GM12878 (cell line): ENCODE data around the gene ANKRD11. TPM values are rescaled to one million over a fixed set of nuclear protein-coding genes. Genes with fewer than 3 reads are reported as not detected.

Source experiments
- ATAC-seq: fragments of 200-7000 bp; cut with Tn5 transposase; 3 replicates; pipeline ENCODE4 v1.9.1; 2020; ENCODE audit warnings: mild to moderate bottlenecking, moderate library complexity
- BruUV-seq: library from RNA; stranded (reverse); fragments of 400-500 nt; replicated peaks from 2 replicates; lab custom pipeline; 2021; lab: Mats Ljungman, UMichigan
- CTCF ChIA-PET: fragments of 300-600 bp; sonication (Branson Sonifier 250); formaldehyde crosslinking; extraction: SDS; loops from one replicate; lab custom pipeline; 2021; ENCODE audit warnings: inconsistent platforms; lab: Yijun Ruan, JAX
- POLR2A ChIA-PET: fragments of 350-600 bp; formaldehyde crosslinking; extraction: SDS; loops from one replicate; lab custom pipeline; 2021; ENCODE audit warnings: inconsistent platforms; lab: Charles Lee
- RAD21 ChIA-PET: fragments of 300-600 bp; sonication (Branson Sonifier 250); formaldehyde crosslinking; loops from one replicate; lab custom pipeline; 2023; ENCODE audit warnings: antibody characterized with exemption; ENCODE audit not compliant: unreplicated experiment; lab: Charles Lee
- SMC1A ChIA-PET: fragments of 300-600 bp; sonication (Branson Sonifier 250); formaldehyde crosslinking; loops from one replicate; lab custom pipeline; 2023; ENCODE audit not compliant: unreplicated experiment, uncharacterized antibody; lab: Charles Lee
- DNase-seq: peaks from one replicate; pipeline ENCODE4 v3.0.0-alpha.2; 2011; ENCODE audit warnings: low read depth, low spot score
- FAIRE-seq: peaks from 3 replicates; lab custom pipeline; 2011; peaks lifted over from hg19 to GRCh38; lab: Jason Lieb, UNC
- H2AFZ ChIP-seq: 2 replicates; pipeline ENCODE4 v1.6.0; 2011; ENCODE audit warnings: low read depth, low read length, control low read depth; ENCODE audit not compliant: control insufficient read depth
- H3K27ac ChIP-seq: 2 replicates; pipeline ENCODE4 v1.5.1; 2011; ENCODE audit warnings: control low read depth; ENCODE audit not compliant: control insufficient read depth, insufficient read depth
- H3K27me3 ChIP-seq, 2 experiments: replicated peaks in 1 of 2; 2 replicates each; pipeline versions ENCODE4 v1.6.0 to v1.6.1; 2011; ENCODE audit warnings: low read length in 1 of 2; ENCODE audit not compliant: control insufficient read depth in 2 of 2, insufficient read depth in 2 of 2
- H3K36me3 ChIP-seq, 2 experiments: 2 replicates each; pipeline ENCODE4 v1.5.1; 2011; ENCODE audit warnings: low read length in 1 of 2; ENCODE audit not compliant: control insufficient read depth in 2 of 2, insufficient read depth in 2 of 2
- H3K4me1 ChIP-seq: 2 replicates; pipeline ENCODE4 v1.6.1; 2011; ENCODE audit warnings: mild to moderate bottlenecking, low read length, moderate library complexity, mixed read lengths; ENCODE audit not compliant: control insufficient read depth, insufficient read depth
- H3K4me2 ChIP-seq: 2 replicates; pipeline ENCODE4 v1.6.0; 2011; ENCODE audit warnings: control low read depth; ENCODE audit not compliant: control insufficient read depth, insufficient read depth
- H3K4me3 ChIP-seq: fragments of 200-600 bp; sonication (generic); 2 replicates; pipeline ENCODE4 v1.5.1; 2016
- H3K79me2 ChIP-seq: 2 replicates; pipeline ENCODE4 v1.6.0; 2011; ENCODE audit warnings: low read length; ENCODE audit not compliant: control insufficient read depth, insufficient read depth
- H3K9ac ChIP-seq: 2 replicates; pipeline ENCODE4 v1.8.0; 2011; ENCODE audit warnings: low read length, control low read depth, mixed read lengths; ENCODE audit not compliant: control insufficient read depth, insufficient read depth
- H3K9me3 ChIP-seq: replicated peaks from 3 replicates; pipeline ENCODE4 v1.5.1; 2011; ENCODE audit warnings: mild to moderate bottlenecking, low read length; ENCODE audit not compliant: control insufficient read depth, insufficient read depth
- H4K20me1 ChIP-seq: 2 replicates; pipeline ENCODE4 v1.6.0; 2011; ENCODE audit not compliant: control insufficient read depth, insufficient read depth
- BACH1 ChIP-seq: fragments of 450-650 bp; IDR thresholded peaks from 2 replicates; pipeline ENCODE4 v1.6.1; 2017; ENCODE audit warnings: mild to moderate bottlenecking, borderline replicate concordance
- BCL11A ChIP-seq: IDR thresholded peaks from 2 replicates; pipeline ENCODE4 v1.6.1; 2011; ENCODE audit warnings: low read depth, low read length
- BCLAF1 ChIP-seq: fragments of 450-650 bp; IDR thresholded peaks from 2 replicates; pipeline ENCODE4 v1.6.1; 2017; ENCODE audit warnings: antibody characterized with exemption, mild to moderate bottlenecking, moderate library complexity
- BRCA1 ChIP-seq: IDR thresholded peaks from 2 replicates; pipeline ENCODE4 v1.6.1; 2011; ENCODE audit warnings: low read depth, low read length, improper control_type of control experiment
- CBX5 ChIP-seq: sonication (generic); IDR thresholded peaks from 2 replicates; pipeline ENCODE4 v1.6.1; 2016; ENCODE audit warnings: low read depth, moderate library complexity, mild to moderate bottlenecking, inconsistent platforms
- MTA2 ChIP-seq: fragments of 450-650 bp; IDR thresholded peaks from 2 replicates; pipeline ENCODE4 v1.6.1; 2016; ENCODE audit warnings: low read depth, mild to moderate bottlenecking, moderate library complexity
- PML ChIP-seq: IDR thresholded peaks from 2 replicates; pipeline ENCODE4 v1.6.1; 2012; ENCODE audit warnings: low read length, inconsistent platforms
- POLR2A ChIP-seq: IDR thresholded peaks from 2 replicates; pipeline ENCODE4 v1.6.1; 2011; ENCODE audit warnings: low read depth, mild to moderate bottlenecking, low read length
- POLR2AphosphoS5 ChIP-seq: IDR thresholded peaks from 2 replicates; pipeline ENCODE4 v1.6.1; 2011; ENCODE audit warnings: mild to moderate bottlenecking, low read length, inconsistent platforms
- SPI1 ChIP-seq: IDR thresholded peaks from 2 replicates; pipeline ENCODE4 v1.6.1; 2011; ENCODE audit warnings: low read depth, mild to moderate bottlenecking, low read length, moderate library complexity, borderline replicate concordance; ENCODE audit not compliant: insufficient read depth
- STAT1 ChIP-seq: fragments of 450-650 bp; conservative IDR thresholded peaks from 2 replicates; pipeline ENCODE4 v1.6.1; 2014; ENCODE audit warnings: antibody characterized with exemption, mild to moderate bottlenecking
- USF2 ChIP-seq: IDR thresholded peaks from 2 replicates; pipeline ENCODE4 v1.6.1; 2011; ENCODE audit warnings: low read depth, low read length, improper control_type of control experiment, borderline replicate concordance
- ZBED1 ChIP-seq: IDR thresholded peaks from 2 replicates; pipeline ENCODE4 v1.6.1; 2016; ENCODE audit warnings: borderline replicate concordance
- WGBS: methylation state at CpG from one replicate; pipeline ENCODE4 v1.1.6; 2016; ENCODE audit warnings: low lambda C conversion rate; ENCODE audit not compliant: insufficient replicate concordance, insufficient coverage; ENCODE audit errors: missing lambda C conversion rate; 5-methylcytosine and 5-hydroxymethylcytosine counted together
- in situ Hi-C: fragments of 300-500 bp; cut with MboI; formaldehyde crosslinking; loops from 9 replicates; pipeline ENCODE4 v1.14.3; 2018; ENCODE audit warnings: mixed read lengths
- intact Hi-C: fragments of 100-400 bp; cut with micrococcal nuclease; formaldehyde crosslinking; loops from one replicate; pipeline ENCODE4 v1.14.2; 2022; ENCODE audit not compliant: unreplicated experiment
- polyA plus RNA-seq, 11 experiments: library from polyadenylated mRNA; depleted of rRNA in 4 of 11; unstranded in 6 of 11; stranded (reverse) in 5 of 11; fragments of >200 nt; fragmentation: Nextera tagmentation in 4 of 11; fragmentation: Illumina TruSeq in 1 of 11; extraction: Ambion mirVana in 4 of 11; extraction: Trizol in 1 of 11; gene quantifications; 1 replicate in 1 of 11; 2 replicates in 10 of 11; pipeline versions ENCODE4 v1.2.1 to v1.2.3, GENCODE V29; 2011 to 2016; ENCODE audit warnings: inconsistent platforms in 2 of 11, missing spikeins in 2 of 11, low read depth in 1 of 11
- total RNA-seq, 4 experiments: library from RNA; depleted of rRNA in 3 of 4; stranded (reverse); fragments of >200 nt in 3 of 4; fragmentation: Illumina TruSeq in 1 of 4; extraction: Trizol in 1 of 4; gene quantifications; 2 replicates each; pipeline versions ENCODE4 v1.2.1 to v1.2.3, GENCODE V29; 2013 to 2021

Gene ANKRD11
- total and polyA plus RNA-seq, 10 of the 15 experiments (the other 5 are each of a cell fraction or from before 2014, with no cell fraction given) = 5.1 to 103 (median 27.4) TPM

- no peaks in the 10 kb centered on the region for H4K20me1 ChIP-seq
- FAIRE-seq (no peak), DNase-seq (no peak), ATAC-seq (no peak)
- no peak overlapping the region for H3K9ac ChIP-seq
- no peaks in the 10 kb centered on the region for H3K4me1 ChIP-seq
- ChIA-PET POLR2A (interaction anchor here (0.6 kb wide), 1 partner anchor 729 kb away, joined by 4 read pairs; no protein-coding TSS in a partner anchor), SMC1A (no interaction called here), CTCF (no interaction called here), RAD21 (interaction anchor here (0.5 kb wide), 1 partner anchor 214 kb away, joined by 3 read pairs; no protein-coding TSS in a partner anchor)
- no peak overlapping the region for H3K4me2 ChIP-seq
- no peak overlapping the region for H2AFZ ChIP-seq
- intact Hi-C loops (no loop called here), in situ Hi-C loops (no loop called here)
- TF ChIP-seq CBX5 (no peak), POLR2A (peak; percentile 12; the same call in 1 of the 2 replicates)
- no peaks in the 10 kb centered on the region for H3K79me2 ChIP-seq
- H3K27me3 ChIP-seq = no peaks in the 10 kb centered on the region
- no peak overlapping the region for H3K27ac ChIP-seq
- peaks cover 19 to 39% of the 10 kb centered on the region in 2 experiments for H3K36me3 ChIP-seq
- no TSS peak for BruUV-seq
- no peak overlapping the region for H3K4me3 ChIP-seq
- no peaks in the 10 kb centered on the region for H3K9me3 ChIP-seq
- WGBS = 95% methylated on average over 30 of the region's 30 CpGs
Measured at GRCh38 chr16:89274561-89275283, 215.6 kb downstream of the ANKRD11 start.

GRCh38 chr16:89273741-89274472 lies 216.5 kb downstream of the ANKRD11 start:
- RAD21 ChIA-PET = no interaction called here
- Histone ChIP-seq H3K4me1 (no peaks in the 10 kb centered on the region), H3K9me3 (no peaks in the 10 kb centered on the region), H3K27ac (no peak overlapping the region), H3K4me3 (no peak overlapping the region), H3K36me3 (peaks cover 23 to 39% of the 10 kb centered on the region in 2 experiments), H3K9ac (no peak overlapping the region), H4K20me1 (no peaks in the 10 kb centered on the region), H3K4me2 (no peak overlapping the region), H2AFZ (no peak overlapping the region), H3K27me3 (no peaks in the 10 kb centered on the region), H3K79me2 (no peaks in the 10 kb centered on the region)
- WGBS = 93% methylated on average over 17 of the region's 19 CpGs
- no peak for DNase-seq
- intact Hi-C loops = no loop called here
- in situ Hi-C loops = no loop called here
- ATAC-seq = no peak
- SMC1A ChIA-PET = no interaction called here
- no TSS peak for BruUV-seq
- POLR2A ChIA-PET = no interaction called here
- FAIRE-seq = no peak
- CTCF ChIA-PET = no interaction called here
- TF ChIP-seq BCLAF1 (no peak), PML (no peak), BACH1 (no peak), MTA2 (no peak), BRCA1 (no peak), SPI1 (no peak), STAT1 (no peak), ZBED1 (no peak), POLR2AphosphoS5 (peak; percentile 19; the same call in 1 of the 2 replicates), BCL11A (no peak), USF2 (no peak), POLR2A (0 out of 2 replicates have a peak, but pooled peaks have one; percentile 2)
